Measurements from ENCODE around the gene IMP3. TPM values are rescaled to one million over a fixed set of nuclear protein-coding genes. Genes with fewer than 3 reads are reported as not detected.
A peak's percentile ranks its signal among the peaks of the same experiment; 100 is the strongest.
"Not testable (repeated sequence)": the region's sequence is repeated elsewhere in the genome, so short reads cannot be mapped to it uniquely, and the experiment has no call there.

IMP3 gene, protein sequence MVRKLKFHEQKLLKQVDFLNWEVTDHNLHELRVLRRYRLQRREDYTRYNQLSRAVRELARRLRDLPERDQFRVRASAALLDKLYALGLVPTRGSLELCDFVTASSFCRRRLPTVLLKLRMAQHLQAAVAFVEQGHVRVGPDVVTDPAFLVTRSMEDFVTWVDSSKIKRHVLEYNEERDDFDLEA
- 63.1 TPM for polyA plus RNA-seq
- long read RNA-seq, donor 1, transcript IMP3-202 (1 exons, 1,237 nt) = major isoform, 55 of 55 reads
- long read RNA-seq, donor 1, partial matches to known transcripts = 0 of 55 reads
- long read RNA-seq, donor 1, other reads (novel, unspliced or antisense) = 0 of 55 reads
- long read RNA-seq, donor 2, transcript IMP3-202 (1 exons, 1,237 nt) = major isoform, 125 of 149 reads
- long read RNA-seq, donor 2, partial matches to known transcripts = 24 of 149 reads
- long read RNA-seq, donor 2, other reads (novel, unspliced or antisense) = 0 of 149 reads
- long read RNA-seq, donor 3 = 0 reads
- long read RNA-seq, donor 4, transcript IMP3-202 (1 exons, 1,237 nt) = major isoform, 17 of 17 reads
- long read RNA-seq, donor 4, partial matches to known transcripts = 0 of 17 reads
- long read RNA-seq, donor 4, other reads (novel, unspliced or antisense) = 0 of 17 reads
- long read RNA-seq, donor 5, transcript IMP3-202 (1 exons, 1,237 nt) = major isoform, 44 of 44 reads
- long read RNA-seq, donor 5, partial matches to known transcripts = 0 of 44 reads
- long read RNA-seq, donor 5, other reads (novel, unspliced or antisense) = 0 of 44 reads
- long read RNA-seq, donor 6, transcript IMP3-202 (1 exons, 1,237 nt) = major isoform, 99 of 99 reads
- long read RNA-seq, donor 6, partial matches to known transcripts = 0 of 99 reads
- long read RNA-seq, donor 6, other reads (novel, unspliced or antisense) = 0 of 99 reads
- long read RNA-seq, donor 7, transcript IMP3-202 (1 exons, 1,237 nt) = major isoform, 35 of 35 reads
- long read RNA-seq, donor 7, partial matches to known transcripts = 0 of 35 reads
- long read RNA-seq, donor 7, other reads (novel, unspliced or antisense) = 0 of 35 reads
- long read RNA-seq, donor 8, transcript IMP3-202 (1 exons, 1,237 nt) = major isoform, 157 of 182 reads
- long read RNA-seq, donor 8, partial matches to known transcripts = 25 of 182 reads
- long read RNA-seq, donor 8, other reads (novel, unspliced or antisense) = 0 of 182 reads
- long read RNA-seq, donor 9, transcript IMP3-202 (1 exons, 1,237 nt) = major isoform, 139 of 139 reads
- long read RNA-seq, donor 9, partial matches to known transcripts = 0 of 139 reads
- long read RNA-seq, donor 9, other reads (novel, unspliced or antisense) = 0 of 139 reads
- long read RNA-seq, donor 10, transcript IMP3-202 (1 exons, 1,237 nt) = major isoform, 132 of 148 reads
- long read RNA-seq, donor 10, partial matches to known transcripts = 16 of 148 reads
- long read RNA-seq, donor 10, other reads (novel, unspliced or antisense) = 0 of 148 reads
- long read RNA-seq, donor 11, transcript IMP3-202 (1 exons, 1,237 nt) = major isoform, 95 of 109 reads
- long read RNA-seq, donor 11, partial matches to known transcripts = 14 of 109 reads
- long read RNA-seq, donor 11, other reads (novel, unspliced or antisense) = 0 of 109 reads

DNA sequence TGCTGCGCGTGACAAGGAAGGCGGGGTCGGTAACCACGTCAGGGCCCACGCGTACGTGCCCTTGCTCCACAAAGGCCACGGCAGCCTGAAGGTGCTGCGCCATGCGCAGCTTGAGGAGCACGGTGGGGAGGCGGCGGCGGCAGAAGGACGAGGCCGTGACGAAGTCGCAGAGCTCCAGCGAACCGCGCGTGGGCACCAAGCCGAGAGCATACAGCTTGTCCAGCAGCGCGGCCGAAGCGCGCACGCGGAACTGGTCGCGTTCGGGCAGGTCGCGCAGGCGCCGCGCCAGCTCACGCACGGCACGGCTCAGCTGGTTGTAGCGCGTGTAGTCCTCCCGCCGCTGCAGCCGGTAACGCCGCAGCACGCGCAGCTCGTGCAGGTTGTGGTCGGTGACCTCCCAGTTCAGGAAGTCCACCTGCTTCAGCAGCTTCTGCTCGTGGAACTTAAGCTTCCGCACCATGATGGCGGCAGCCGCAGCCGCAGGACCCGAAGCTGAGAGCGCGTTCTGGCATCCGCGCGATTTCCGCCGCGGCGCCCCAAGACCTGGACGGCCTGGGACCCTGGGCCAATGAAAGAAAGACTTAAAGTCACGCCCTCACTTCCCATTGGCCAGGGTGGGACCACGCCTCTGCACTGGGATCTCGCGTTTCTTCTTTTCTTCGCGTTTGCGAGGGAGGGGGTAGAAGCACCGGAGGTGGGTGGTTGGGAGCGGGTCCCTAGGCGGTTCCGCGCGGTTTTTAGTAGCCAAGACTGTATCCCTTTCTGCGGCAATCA, at the start of gene IMP3:
Gene IMP3, minus strand, starts transcription at position 516 of the 774 bp plus-strand sequence. Its CDS starts 56 bp downstream, at position 460.
- peaks cover 9% of the 10 kb centered on the region for H3K4me1 ChIP-seq (ENCODE audit: control insufficient read depth, insufficient read depth, low read length)
- no CpG with 5 or more reads among the region's 83 CpGs for WGBS (ENCODE audit: insufficient coverage, low lambda C conversion rate)

DNA sequence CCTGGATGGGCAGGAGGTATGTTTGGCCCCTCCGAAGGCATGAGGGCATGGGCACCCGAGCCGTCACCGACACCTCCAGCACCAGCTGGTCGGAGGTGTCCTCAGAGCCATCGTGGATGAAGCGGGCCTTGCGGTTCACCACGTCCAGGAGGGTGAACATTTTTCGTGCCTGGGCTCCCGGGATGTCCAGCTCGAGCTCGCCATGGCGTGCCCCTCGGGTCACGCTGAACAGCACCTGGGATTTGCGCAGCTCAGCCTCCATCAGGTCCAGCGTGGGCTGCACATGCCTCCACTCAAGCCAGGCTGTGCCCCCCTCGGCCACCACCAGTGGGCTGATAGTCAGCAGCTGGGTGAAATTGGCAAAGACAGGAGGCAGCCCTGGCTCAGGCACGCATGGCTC, 49.4 kb upstream of the IMP3 start:
- DNase-seq; H3K4me1 ChIP-seq (ENCODE audit: control insufficient read depth, insufficient read depth, low read length); H3K9me3 ChIP-seq (ENCODE audit: control insufficient read depth, low read depth, low read length); H3K27ac ChIP-seq (ENCODE audit: low read length); H3K4me3 ChIP-seq (ENCODE audit: low read length); H3K27me3 ChIP-seq (ENCODE audit: control insufficient read depth, insufficient read depth, low read length); H3K36me3 ChIP-seq (ENCODE audit: control insufficient read depth, insufficient read depth, low read length): not testable (repeated sequence)
- no CpG with 5 or more reads among the region's 20 CpGs for WGBS (ENCODE audit: insufficient coverage, low lambda C conversion rate)

More for the DNA sequence above, at the start of gene IMP3:
- Histone ChIP-seq H3K27me3 (ENCODE audit: control insufficient read depth, insufficient read depth, low read length) (no peaks in the 10 kb centered on the region), H3K36me3 (ENCODE audit: control insufficient read depth, insufficient read depth, low read length) (peaks cover 4% of the 10 kb centered on the region), H3K27ac (ENCODE audit: low read length) (peak within 1 kb of the TSS; percentile 96), H3K9me3 (ENCODE audit: control insufficient read depth, low read depth, low read length) (no peaks in the 10 kb centered on the region), H3K4me3 (ENCODE audit: low read length) (peak within 1 kb of the TSS; percentile 85)
- peak; percentile 97 to 99 for DNase-seq

DNA sequence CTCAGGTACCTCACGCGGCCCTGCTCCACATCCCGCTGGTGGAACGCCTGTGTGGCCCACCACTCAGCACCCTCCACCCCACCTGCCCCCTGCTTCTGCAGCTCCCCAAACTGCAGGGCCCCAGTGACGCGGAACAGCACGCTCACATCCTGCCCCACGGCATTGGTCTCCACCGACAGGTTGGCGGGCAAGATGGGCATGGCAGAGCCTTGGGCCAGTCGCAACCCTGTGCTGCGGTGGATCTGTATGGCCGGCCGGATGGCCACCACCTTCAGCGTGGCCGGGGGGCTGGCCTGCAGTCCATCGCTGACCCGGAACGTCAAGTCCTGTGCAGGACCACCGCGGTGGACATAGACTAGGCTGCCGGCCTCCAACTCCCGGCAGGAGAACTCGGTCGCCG, 48.8 kb upstream of the IMP3 start:
- H3K4me3 ChIP-seq (ENCODE audit: low read length) = no peak overlapping the region
- H3K4me1 ChIP-seq (ENCODE audit: control insufficient read depth, insufficient read depth, low read length) = no peaks in the 10 kb centered on the region
- WGBS (ENCODE audit: insufficient coverage, low lambda C conversion rate) = no CpG with 5 or more reads among the region's 26 CpGs
- H3K27me3 ChIP-seq (ENCODE audit: control insufficient read depth, insufficient read depth, low read length) = no peaks in the 10 kb centered on the region
- no peak overlapping the region for H3K27ac ChIP-seq (ENCODE audit: low read length)
- no peaks in the 10 kb centered on the region for H3K9me3 ChIP-seq (ENCODE audit: control insufficient read depth, low read depth, low read length)
- no peak for DNase-seq
- peaks cover 3% of the 10 kb centered on the region for H3K36me3 ChIP-seq (ENCODE audit: control insufficient read depth, insufficient read depth, low read length)

DNA sequence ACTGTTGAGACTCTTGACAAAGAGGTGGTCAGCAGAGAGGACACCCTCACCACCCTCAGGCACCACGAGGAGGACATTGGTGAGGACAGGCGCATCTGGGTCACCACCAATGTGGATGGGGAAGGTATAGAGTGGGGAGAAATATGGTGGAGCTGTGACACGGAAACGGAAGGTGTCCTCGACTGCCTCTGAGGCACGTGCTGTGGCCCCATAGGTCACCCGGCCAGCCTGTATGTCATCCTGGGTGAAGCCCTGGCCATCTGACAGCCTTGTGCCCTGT, 48.2 kb upstream of the IMP3 start:
- no peaks in the 10 kb centered on the region for H3K9me3 ChIP-seq (ENCODE audit: control insufficient read depth, low read depth, low read length)
- peaks cover 5% of the 10 kb centered on the region for H3K4me1 ChIP-seq (ENCODE audit: control insufficient read depth, insufficient read depth, low read length)
- no peak overlapping the region for H3K4me3 ChIP-seq (ENCODE audit: low read length)
- no CpG with 5 or more reads among the region's 7 CpGs for WGBS (ENCODE audit: insufficient coverage, low lambda C conversion rate)
- DNase-seq = no peak
- H3K27me3 ChIP-seq (ENCODE audit: control insufficient read depth, insufficient read depth, low read length) = no peaks in the 10 kb centered on the region
- H3K27ac ChIP-seq (ENCODE audit: low read length) = no peak overlapping the region
- H3K36me3 ChIP-seq (ENCODE audit: control insufficient read depth, insufficient read depth, low read length) = peaks cover 3% of the 10 kb centered on the region

DNA sequence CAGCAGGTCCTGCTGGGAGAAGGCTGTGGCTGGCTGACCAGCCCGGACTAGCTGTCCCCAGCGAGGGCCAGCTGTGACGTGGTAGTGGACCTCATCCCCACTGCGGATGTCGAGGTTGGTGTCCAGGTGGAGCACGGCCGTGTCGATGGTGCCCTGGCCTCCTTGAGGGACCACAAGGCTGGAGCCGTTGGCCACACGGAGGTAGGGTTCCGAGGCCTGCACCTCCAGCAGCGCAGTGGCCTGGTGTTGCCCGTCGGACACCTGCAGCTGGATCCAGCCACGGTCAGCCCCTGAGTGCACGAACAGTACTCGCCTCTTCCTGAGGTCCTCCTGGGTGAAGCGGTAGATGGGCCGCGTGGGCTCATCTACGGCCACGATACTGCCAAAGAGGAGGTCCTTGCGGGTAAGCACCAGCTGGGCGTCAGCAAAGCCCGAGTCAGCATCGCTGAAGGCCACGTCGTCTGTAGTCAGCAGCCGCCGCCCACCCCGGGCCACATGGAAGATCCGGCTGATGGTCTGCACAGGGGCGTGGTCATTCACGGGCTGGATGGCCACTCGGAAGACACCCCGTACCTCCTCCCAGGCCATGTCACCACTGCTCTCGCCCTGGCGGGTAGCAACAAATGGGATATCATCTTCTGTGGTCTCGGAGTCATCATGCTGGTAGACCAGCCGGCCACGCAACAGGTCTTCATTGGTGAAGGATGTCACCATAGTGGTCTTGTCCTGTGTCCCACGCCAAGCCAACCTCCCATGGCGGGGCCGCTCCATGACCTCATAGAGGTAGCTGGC, 47.7 kb upstream of the IMP3 start:
- no peaks in the 10 kb centered on the region for H3K27me3 ChIP-seq (ENCODE audit: control insufficient read depth, insufficient read depth, low read length)
- no peak overlapping the region for H3K27ac ChIP-seq (ENCODE audit: low read length)
- WGBS (ENCODE audit: insufficient coverage, low lambda C conversion rate) = no CpG with 5 or more reads among the region's 44 CpGs
- H3K9me3 ChIP-seq (ENCODE audit: control insufficient read depth, low read depth, low read length) = no peaks in the 10 kb centered on the region
- no peak overlapping the region for H3K4me3 ChIP-seq (ENCODE audit: low read length)
- peaks cover 6% of the 10 kb centered on the region for H3K4me1 ChIP-seq (ENCODE audit: control insufficient read depth, insufficient read depth, low read length)
- peaks cover 3% of the 10 kb centered on the region for H3K36me3 ChIP-seq (ENCODE audit: control insufficient read depth, insufficient read depth, low read length)
- DNase-seq = no peak

DNA sequence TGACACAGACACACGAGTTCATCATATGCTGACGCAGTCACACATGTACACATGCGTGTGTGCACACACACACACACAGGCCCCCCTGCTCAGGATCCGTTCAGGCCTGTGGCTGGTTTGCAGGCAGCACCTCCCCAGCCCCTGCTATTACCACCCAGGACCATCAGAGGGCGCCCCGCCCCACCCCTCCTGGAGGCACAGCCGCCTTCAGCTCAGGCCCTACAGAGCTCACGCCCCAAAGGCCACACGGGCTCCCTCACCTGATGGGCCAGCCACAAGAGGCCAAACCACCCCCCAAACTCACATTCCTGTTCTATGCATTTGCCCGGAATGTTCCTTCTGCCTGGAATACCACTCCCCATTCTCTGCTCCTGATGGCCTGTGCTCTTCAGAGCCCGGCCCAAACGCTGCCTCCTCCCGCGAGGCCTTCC, 46.2 kb upstream of the IMP3 start:
- not testable (repeated sequence) for H3K36me3 ChIP-seq (ENCODE audit: control insufficient read depth, insufficient read depth, low read length); H3K4me1 ChIP-seq (ENCODE audit: control insufficient read depth, insufficient read depth, low read length); H3K27me3 ChIP-seq (ENCODE audit: control insufficient read depth, insufficient read depth, low read length); H3K27ac ChIP-seq (ENCODE audit: low read length); H3K4me3 ChIP-seq (ENCODE audit: low read length); H3K9me3 ChIP-seq (ENCODE audit: control insufficient read depth, low read depth, low read length)
- no CpG with 5 or more reads among the region's 14 CpGs for WGBS (ENCODE audit: insufficient coverage, low lambda C conversion rate)
- peak; percentile 50 to 58 for DNase-seq

DNA sequence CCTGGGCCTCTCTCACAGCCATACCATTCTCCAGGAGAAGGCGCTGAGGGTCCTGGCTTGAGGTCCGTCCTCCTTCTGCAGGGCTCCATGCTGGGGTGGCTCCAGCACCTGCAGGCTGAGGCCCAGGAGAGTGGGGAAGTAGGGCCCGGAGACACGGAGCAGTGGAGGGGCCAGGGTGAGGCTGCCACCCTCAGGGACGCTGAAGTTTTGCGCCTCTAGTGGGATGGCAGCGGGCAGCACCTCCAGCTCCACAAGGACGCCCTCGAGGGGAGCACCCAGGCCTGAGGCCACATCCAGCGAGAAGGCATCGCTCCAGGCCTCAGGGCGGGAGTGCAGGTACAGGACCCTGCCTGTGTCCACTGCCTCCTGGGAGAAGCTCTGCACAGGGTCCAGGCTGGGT, 45.2 kb upstream of the IMP3 start:
- Histone ChIP-seq H3K27ac (ENCODE audit: low read length) (no peak overlapping the region), H3K27me3 (ENCODE audit: control insufficient read depth, insufficient read depth, low read length) (no peaks in the 10 kb centered on the region), H3K9me3 (ENCODE audit: control insufficient read depth, low read depth, low read length) (no peaks in the 10 kb centered on the region), H3K36me3 (ENCODE audit: control insufficient read depth, insufficient read depth, low read length) (peaks cover 3% of the 10 kb centered on the region), H3K4me1 (ENCODE audit: control insufficient read depth, insufficient read depth, low read length) (peaks cover 10% of the 10 kb centered on the region), H3K4me3 (ENCODE audit: low read length) (no peak overlapping the region)
- no CpG with 5 or more reads among the region's 12 CpGs for WGBS (ENCODE audit: insufficient coverage, low lambda C conversion rate)
- DNase-seq = no peak

DNA sequence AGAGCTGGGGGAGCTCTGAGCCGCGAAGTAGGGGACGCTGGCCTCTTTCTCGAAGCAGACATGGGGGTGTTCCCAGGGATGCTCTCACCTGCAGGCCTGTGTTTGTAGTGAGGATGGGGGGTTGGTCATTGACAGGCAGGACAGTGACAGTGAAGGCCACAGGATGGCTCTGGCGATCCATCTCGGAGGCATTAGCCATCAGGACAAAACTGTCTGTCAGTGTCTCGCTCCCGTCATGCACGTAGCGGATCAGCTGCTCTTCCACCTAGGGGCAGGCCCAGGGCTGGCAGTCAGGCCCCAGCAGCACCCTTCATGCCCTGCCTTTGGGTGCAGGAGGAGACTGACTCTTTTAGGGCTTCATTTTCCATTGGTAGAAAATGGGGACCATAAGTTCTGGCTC, 44.6 kb upstream of the IMP3 start:
- Histone ChIP-seq H3K27me3 (ENCODE audit: control insufficient read depth, insufficient read depth, low read length) (no peaks in the 10 kb centered on the region), H3K27ac (ENCODE audit: low read length) (no peak overlapping the region), H3K4me1 (ENCODE audit: control insufficient read depth, insufficient read depth, low read length) (peaks cover 14% of the 10 kb centered on the region), H3K36me3 (ENCODE audit: control insufficient read depth, insufficient read depth, low read length) (peaks cover 3% of the 10 kb centered on the region), H3K9me3 (ENCODE audit: control insufficient read depth, low read depth, low read length) (no peaks in the 10 kb centered on the region), H3K4me3 (ENCODE audit: low read length) (no peak overlapping the region)
- no peak for DNase-seq
- no CpG with 5 or more reads among the region's 10 CpGs for WGBS (ENCODE audit: insufficient coverage, low lambda C conversion rate)
